Measurements from ENCODE around the gene NADSYN1.
"Not testable (repeated sequence)": the region's sequence is repeated elsewhere in the genome, so short reads cannot be mapped to it uniquely, and the experiment has no call there.

Gene NADSYN1

DNA sequence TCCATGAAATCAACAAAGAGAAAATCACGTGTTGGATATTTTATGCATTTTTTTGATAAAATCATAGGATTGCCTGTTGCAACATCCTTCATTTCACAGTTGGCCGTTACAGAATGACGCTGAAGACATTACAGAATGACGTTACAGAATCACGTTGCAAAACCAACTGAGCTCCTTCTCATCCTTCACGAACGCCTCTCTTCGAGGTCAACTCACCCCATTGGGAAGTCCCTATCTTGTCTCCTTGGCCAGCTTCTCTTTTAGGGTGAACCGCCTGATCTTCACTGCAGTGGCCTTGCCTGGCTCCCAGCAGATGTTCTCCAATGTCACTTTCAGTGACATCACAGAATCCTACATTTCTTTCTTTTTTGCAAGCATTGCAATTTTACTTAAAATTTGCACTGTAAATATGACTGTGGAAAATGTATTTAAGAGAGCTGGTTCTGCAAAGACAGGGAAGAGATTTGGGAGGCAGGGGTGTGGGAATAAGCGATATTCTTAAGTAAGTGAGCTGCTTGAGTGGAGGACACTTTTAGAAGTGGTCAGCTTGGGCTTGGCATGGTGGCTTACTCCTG is 79.1 kb downstream of the NADSYN1 start:
- H2AFZ ChIP-seq (ENCODE audit: low read depth, low read length, severe bottlenecking), result no peak overlapping the region
- H3K79me2 ChIP-seq (ENCODE audit: insufficient read depth, low read length), result no peaks in the 10 kb centered on the region
- no peaks in the 10 kb centered on the region for H3K27me3 ChIP-seq (ENCODE audit: low read length)
- no peak overlapping the region for H3K9ac ChIP-seq (ENCODE audit: low read length)
- H3K27ac ChIP-seq (ENCODE audit: low read depth, low read length), result no peak overlapping the region
- no peaks in the 10 kb centered on the region for H3K9me2 ChIP-seq (replicated peaks; ENCODE audit: insufficient read depth, low read length)
- no peak overlapping the region for H3K4me2 ChIP-seq (ENCODE audit: low read depth, low read length, poor library complexity, severe bottlenecking)
- H4K20me1 ChIP-seq (ENCODE audit: low read depth, low read length), result no peaks in the 10 kb centered on the region
- no peaks in the 10 kb centered on the region for H3K36me3 ChIP-seq (ENCODE audit: low read length)
- no peaks in the 10 kb centered on the region for H3F3A ChIP-seq (ENCODE audit: insufficient read depth)
- TF ChIP-seq, protein P1, sequence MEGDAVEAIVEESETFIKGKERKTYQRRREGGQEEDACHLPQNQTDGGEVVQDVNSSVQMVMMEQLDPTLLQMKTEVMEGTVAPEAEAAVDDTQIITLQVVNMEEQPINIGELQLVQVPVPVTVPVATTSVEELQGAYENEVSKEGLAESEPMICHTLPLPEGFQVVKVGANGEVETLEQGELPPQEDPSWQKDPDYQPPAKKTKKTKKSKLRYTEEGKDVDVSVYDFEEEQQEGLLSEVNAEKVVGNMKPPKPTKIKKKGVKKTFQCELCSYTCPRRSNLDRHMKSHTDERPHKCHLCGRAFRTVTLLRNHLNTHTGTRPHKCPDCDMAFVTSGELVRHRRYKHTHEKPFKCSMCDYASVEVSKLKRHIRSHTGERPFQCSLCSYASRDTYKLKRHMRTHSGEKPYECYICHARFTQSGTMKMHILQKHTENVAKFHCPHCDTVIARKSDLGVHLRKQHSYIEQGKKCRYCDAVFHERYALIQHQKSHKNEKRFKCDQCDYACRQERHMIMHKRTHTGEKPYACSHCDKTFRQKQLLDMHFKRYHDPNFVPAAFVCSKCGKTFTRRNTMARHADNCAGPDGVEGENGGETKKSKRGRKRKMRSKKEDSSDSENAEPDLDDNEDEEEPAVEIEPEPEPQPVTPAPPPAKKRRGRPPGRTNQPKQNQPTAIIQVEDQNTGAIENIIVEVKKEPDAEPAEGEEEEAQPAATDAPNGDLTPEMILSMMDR (IDR thresholded peaks at IDR 0.05; ENCODE audit: insufficient read depth, low read length, poor library complexity, severe bottlenecking), result no peak
- no peak for TF ChIP-seq EZH2phosphoT487 (conservative IDR thresholded peaks at IDR 0.05; ENCODE audit: low read length)
- no peak overlapping the region for H3K4me3 ChIP-seq (ENCODE audit: insufficient read depth, low read length, poor library complexity, severe bottlenecking)
- no peaks in the 10 kb centered on the region for H3K9me3 ChIP-seq (ENCODE audit: insufficient read depth, low read length)

DNA sequence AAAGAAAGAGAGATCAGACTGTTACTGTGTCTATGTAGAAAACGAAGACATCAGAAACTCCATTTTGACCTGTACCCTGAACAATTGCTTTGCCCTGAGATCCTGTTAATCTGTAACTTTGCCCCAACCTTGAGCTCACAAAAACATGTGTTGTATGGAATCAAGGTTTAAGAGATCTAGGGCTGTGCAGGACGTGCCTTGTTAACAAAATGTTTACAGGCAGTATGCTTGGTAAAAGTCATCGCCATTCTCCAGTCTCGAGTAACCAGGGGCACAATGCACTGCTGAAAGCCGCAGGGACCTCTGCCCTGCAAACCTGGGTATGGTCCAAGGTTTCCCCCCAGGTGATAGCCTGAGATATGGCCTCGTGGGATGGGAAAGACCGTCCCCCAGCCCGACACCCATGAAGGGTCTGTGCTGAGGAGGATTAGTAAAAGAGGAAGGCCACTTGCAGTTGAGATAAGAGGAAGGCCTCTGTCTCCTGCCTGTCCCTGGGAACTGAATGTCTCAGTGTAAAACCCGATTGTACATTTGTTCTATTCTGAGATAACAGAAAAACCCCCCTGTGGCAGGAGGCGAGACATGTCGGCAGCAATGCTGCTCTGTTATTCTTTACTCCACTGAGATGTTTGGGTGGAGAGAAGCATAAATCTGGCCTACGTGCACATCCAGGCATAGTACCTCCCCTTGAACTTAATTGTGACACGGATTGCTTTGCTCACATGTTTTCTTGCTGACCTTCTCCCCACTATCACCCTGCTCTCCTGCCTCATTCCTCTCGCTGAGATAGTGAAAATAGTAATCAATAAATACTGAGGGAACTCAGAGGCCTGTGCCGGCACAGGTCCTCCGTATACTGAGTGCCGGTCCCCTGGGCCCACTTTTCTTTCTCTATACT is 82.0 kb downstream of the NADSYN1 start:
- not testable (repeated sequence) for H3K9me2 ChIP-seq (replicated peaks; ENCODE audit: insufficient read depth, low read length); H3K4me3 ChIP-seq (ENCODE audit: insufficient read depth, low read length, poor library complexity, severe bottlenecking); H3K9ac ChIP-seq (ENCODE audit: low read length); H3F3A ChIP-seq (ENCODE audit: insufficient read depth); H4K20me1 ChIP-seq (ENCODE audit: low read depth, low read length); H3K27ac ChIP-seq (ENCODE audit: low read depth, low read length); H3K9me3 ChIP-seq (ENCODE audit: insufficient read depth, low read length); H3K4me2 ChIP-seq (ENCODE audit: low read depth, low read length, poor library complexity, severe bottlenecking); H3K36me3 ChIP-seq (ENCODE audit: low read length); H3K27me3 ChIP-seq (ENCODE audit: low read length); H3K79me2 ChIP-seq (ENCODE audit: insufficient read depth, low read length); H2AFZ ChIP-seq (ENCODE audit: low read depth, low read length, severe bottlenecking)

DNA sequence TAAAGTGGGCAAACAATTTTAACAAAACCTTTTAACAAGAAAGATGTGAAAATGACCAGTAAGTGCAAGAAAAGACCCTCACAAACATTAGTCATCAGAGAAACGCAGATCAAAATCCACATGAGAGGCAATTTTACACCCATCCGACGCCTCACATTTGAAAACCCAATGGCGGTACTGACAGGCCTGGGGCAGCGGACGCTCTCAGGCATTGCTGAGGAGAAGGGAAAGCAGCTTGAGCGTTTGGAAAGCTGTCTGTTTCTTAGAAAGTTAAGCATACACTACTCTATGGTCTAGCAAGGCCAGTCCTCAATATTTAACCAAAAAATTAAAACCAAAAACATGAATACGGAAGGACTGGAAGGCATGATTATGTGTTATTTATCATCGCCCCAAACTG is 82.8 kb downstream of the NADSYN1 start:
- Histone ChIP-seq H4K20me1 (ENCODE audit: low read depth, low read length) (no peaks in the 10 kb centered on the region), H3K4me2 (ENCODE audit: low read depth, low read length, poor library complexity, severe bottlenecking) (no peak overlapping the region), H3F3A (ENCODE audit: insufficient read depth) (no peaks in the 10 kb centered on the region), H3K9me2 (replicated peaks; ENCODE audit: insufficient read depth, low read length) (no peaks in the 10 kb centered on the region), H3K36me3 (ENCODE audit: low read length) (no peaks in the 10 kb centered on the region), H3K9me3 (ENCODE audit: insufficient read depth, low read length) (no peaks in the 10 kb centered on the region), H3K27ac (ENCODE audit: low read depth, low read length) (no peak overlapping the region), H3K4me3 (ENCODE audit: insufficient read depth, low read length, poor library complexity, severe bottlenecking) (no peak overlapping the region), H3K9ac (ENCODE audit: low read length) (no peak overlapping the region), H2AFZ (ENCODE audit: low read depth, low read length, severe bottlenecking) (no peak overlapping the region), H3K27me3 (ENCODE audit: low read length) (no peaks in the 10 kb centered on the region), H3K79me2 (ENCODE audit: insufficient read depth, low read length) (no peaks in the 10 kb centered on the region)
- TF ChIP-seq, protein P1 (IDR thresholded peaks at IDR 0.05; ENCODE audit: insufficient read depth, low read length, poor library complexity, severe bottlenecking), result no peak
- TF ChIP-seq EZH2phosphoT487 (conservative IDR thresholded peaks at IDR 0.05; ENCODE audit: low read length), result no peak

DNA sequence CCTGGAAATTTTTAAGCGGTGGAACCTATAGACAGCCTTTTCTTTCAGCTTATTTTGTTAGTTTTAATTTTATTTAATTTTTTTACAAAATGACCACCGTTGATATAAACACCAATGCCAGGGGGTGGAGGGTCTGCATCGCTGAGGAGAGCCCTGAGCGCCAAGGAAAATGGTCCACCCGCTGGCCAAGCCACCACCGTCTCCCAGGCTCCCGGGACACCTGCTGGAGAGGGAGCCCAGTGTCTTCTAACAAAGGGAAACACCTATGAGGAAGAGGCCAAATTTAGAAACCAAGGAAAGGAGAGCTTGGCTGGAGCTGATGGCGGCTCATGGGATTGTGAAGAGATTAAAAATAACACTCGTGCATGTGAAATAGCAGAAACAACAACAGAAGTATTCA is 84.5 kb downstream of the NADSYN1 start:
- no peaks in the 10 kb centered on the region for H3K27me3 ChIP-seq (ENCODE audit: low read length)
- no peaks in the 10 kb centered on the region for H3F3A ChIP-seq (ENCODE audit: insufficient read depth)

DNA sequence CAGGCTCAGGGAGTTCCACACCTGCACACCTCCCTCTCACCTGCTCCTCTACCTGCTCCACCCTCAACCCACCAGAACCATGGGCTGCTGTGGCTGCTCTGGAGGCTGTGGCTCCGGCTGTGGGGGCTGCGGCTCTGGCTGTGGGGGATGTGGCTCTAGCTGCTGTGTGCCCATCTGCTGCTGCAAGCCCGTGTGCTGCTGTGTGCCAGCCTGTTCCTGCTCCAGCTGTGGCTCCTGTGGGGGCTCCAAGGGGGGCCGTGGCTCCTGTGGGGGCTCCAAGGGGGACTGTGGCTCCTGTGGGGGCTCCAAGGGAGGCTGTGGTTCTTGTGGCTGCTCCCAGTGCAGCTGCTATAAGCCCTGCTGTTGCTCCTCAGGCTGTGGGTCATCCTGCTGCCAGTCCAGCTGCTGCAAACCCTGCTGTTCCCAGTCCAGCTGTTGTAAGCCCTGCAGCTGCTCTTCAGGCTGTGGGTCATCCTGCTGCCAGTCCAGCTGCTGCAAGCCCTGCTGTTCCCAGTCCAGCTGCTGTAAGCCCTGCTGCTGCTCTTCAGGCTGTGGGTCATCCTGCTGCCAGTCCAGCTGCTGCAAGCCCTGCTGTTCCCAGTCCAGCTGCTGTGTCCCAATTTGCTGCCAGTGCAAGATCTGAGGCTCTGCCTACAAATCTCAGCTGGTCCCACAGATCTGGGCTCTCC is 85.1 kb downstream of the NADSYN1 start, which contains the start of gene KRTAP5-8:
Gene KRTAP5-8, plus strand, starts transcription at position 49 of the 689 bp plus-strand sequence. Its CDS starts 31 bp downstream, at position 80.
- not testable (repeated sequence) for H3K27ac ChIP-seq (ENCODE audit: low read depth, low read length); H3K4me2 ChIP-seq (ENCODE audit: low read depth, low read length, poor library complexity, severe bottlenecking); H3K9ac ChIP-seq (ENCODE audit: low read length); H3K9me3 ChIP-seq (ENCODE audit: insufficient read depth, low read length); H3F3A ChIP-seq (ENCODE audit: insufficient read depth); H3K79me2 ChIP-seq (ENCODE audit: insufficient read depth, low read length); H3K9me2 ChIP-seq (replicated peaks; ENCODE audit: insufficient read depth, low read length); H3K4me3 ChIP-seq (ENCODE audit: insufficient read depth, low read length, poor library complexity, severe bottlenecking); H4K20me1 ChIP-seq (ENCODE audit: low read depth, low read length); H3K36me3 ChIP-seq (ENCODE audit: low read length); H3K27me3 ChIP-seq (ENCODE audit: low read length); H2AFZ ChIP-seq (ENCODE audit: low read depth, low read length, severe bottlenecking)

More for the DNA sequence above, 84.5 kb downstream of the NADSYN1 start:
- Histone ChIP-seq H3K36me3 (ENCODE audit: low read length) (no peaks in the 10 kb centered on the region), H3K9ac (ENCODE audit: low read length) (no peak overlapping the region), H3K79me2 (ENCODE audit: insufficient read depth, low read length) (no peaks in the 10 kb centered on the region), H2AFZ (ENCODE audit: low read depth, low read length, severe bottlenecking) (no peak overlapping the region), H3K9me2 (replicated peaks; ENCODE audit: insufficient read depth, low read length) (no peaks in the 10 kb centered on the region), H4K20me1 (ENCODE audit: low read depth, low read length) (no peaks in the 10 kb centered on the region), H3K4me2 (ENCODE audit: low read depth, low read length, poor library complexity, severe bottlenecking) (no peak overlapping the region), H3K4me3 (ENCODE audit: insufficient read depth, low read length, poor library complexity, severe bottlenecking) (no peak overlapping the region), H3K9me3 (ENCODE audit: insufficient read depth, low read length) (no peaks in the 10 kb centered on the region), H3K27ac (ENCODE audit: low read depth, low read length) (no peak overlapping the region)
- TF ChIP-seq, protein P1 (IDR thresholded peaks at IDR 0.05; ENCODE audit: insufficient read depth, low read length, poor library complexity, severe bottlenecking), result no peak
- no peak for TF ChIP-seq EZH2phosphoT487 (conservative IDR thresholded peaks at IDR 0.05; ENCODE audit: low read length)

Measured in SU-DHL-6 (cell line).